ENCODE data around the gene TRIM46.

Gene TRIM46

GRCh38 chr1:155131285-155131684 lies 42.4 kb upstream of the TRIM46 start:
- POLR2A ChIA-PET, result interaction anchor here (0.6 to 4.0 kb wide), 2 partner anchors 9 to 29 kb away, joined by 3 to 16 read pairs; partner anchors contain the start of gene DPM3
- CTCF ChIA-PET, result interaction anchor here (0.9 to 2.2 kb wide), 3 partner anchors 37 to 46 kb away, joined by 3 to 14 read pairs (median 8); no protein-coding TSS in a partner anchor

GRCh38 chr1:155131856-155132255 lies 41.8 kb upstream of the TRIM46 start:
- TF ChIP-seq CTBP1 (IDR thresholded peaks at IDR 0.05; ENCODE audit: borderline replicate concordance) (no peak), FOXA1 (IDR thresholded peaks at IDR 0.05) (no peak), FOXK2 (IDR thresholded peaks at IDR 0.05) (no peak), L3MBTL2 (conservative IDR thresholded peaks at IDR 0.05) (no peak), ZNF384 (IDR thresholded peaks at IDR 0.05) (no peak)
- TF ChIP-seq, protein P1, sequence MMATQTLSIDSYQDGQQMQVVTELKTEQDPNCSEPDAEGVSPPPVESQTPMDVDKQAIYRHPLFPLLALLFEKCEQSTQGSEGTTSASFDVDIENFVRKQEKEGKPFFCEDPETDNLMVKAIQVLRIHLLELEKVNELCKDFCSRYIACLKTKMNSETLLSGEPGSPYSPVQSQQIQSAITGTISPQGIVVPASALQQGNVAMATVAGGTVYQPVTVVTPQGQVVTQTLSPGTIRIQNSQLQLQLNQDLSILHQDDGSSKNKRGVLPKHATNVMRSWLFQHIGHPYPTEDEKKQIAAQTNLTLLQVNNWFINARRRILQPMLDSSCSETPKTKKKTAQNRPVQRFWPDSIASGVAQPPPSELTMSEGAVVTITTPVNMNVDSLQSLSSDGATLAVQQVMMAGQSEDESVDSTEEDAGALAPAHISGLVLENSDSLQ (IDR thresholded peaks at IDR 0.05), result no peak
- CTCF ChIA-PET, result interaction anchor here (2.2 kb wide), 1 partner anchor 40 kb away, joined by 14 read pairs; no protein-coding TSS in a partner anchor
- DNase-seq (ENCODE audit: extremely low spot score), result no peak
- POLR2A ChIA-PET, result interaction anchor here (0.6 to 4.0 kb wide), 3 partner anchors 8 to 41 kb away, joined by 3 to 16 read pairs (median 4); partner anchors contain the start of genes DPM3 and KRTCAP2

More at GRCh38 chr1:155131285-155131684, 42.4 kb upstream of the TRIM46 start:
- no peak for DNase-seq (ENCODE audit: extremely low spot score)
- no peak for TF ChIP-seq L3MBTL2 (conservative IDR thresholded peaks at IDR 0.05)
- no peak for TF ChIP-seq CTBP1 (IDR thresholded peaks at IDR 0.05; ENCODE audit: borderline replicate concordance)
- TF ChIP-seq NFRKB (IDR thresholded peaks at IDR 0.05), result no peak
- TF ChIP-seq BHLHE40 (IDR thresholded peaks at IDR 0.05; ENCODE audit: borderline replicate concordance), result no peak

- POLR2A ChIA-PET, result interaction anchor here (2.5 to 3.0 kb wide), 2 partner anchors 11 to 18 kb away, joined by 8 to 12 read pairs; no protein-coding TSS in a partner anchor
- TF ChIP-seq ZNF384 (IDR thresholded peaks at IDR 0.05) (no peak), FOXA1 (IDR thresholded peaks at IDR 0.05) (no peak), ELF4 (IDR thresholded peaks at IDR 0.05) (no peak), CTBP1 (IDR thresholded peaks at IDR 0.05; ENCODE audit: borderline replicate concordance) (no peak), L3MBTL2 (conservative IDR thresholded peaks at IDR 0.05) (no peak), SP1 (IDR thresholded peaks at IDR 0.05) (no peak), BHLHE40 (IDR thresholded peaks at IDR 0.05; ENCODE audit: borderline replicate concordance) (no peak), ARNT (IDR thresholded peaks at IDR 0.05) (no peak), HDGF (IDR thresholded peaks at IDR 0.05; ENCODE audit: borderline replicate concordance) (no peak), SUZ12 (IDR thresholded peaks at IDR 0.05) (no peak), TARDBP (IDR thresholded peaks at IDR 0.05) (no peak), FOXK2 (IDR thresholded peaks at IDR 0.05) (no peak), LEF1 (IDR thresholded peaks at IDR 0.05; ENCODE audit: borderline replicate concordance) (no peak), NFRKB (IDR thresholded peaks at IDR 0.05) (no peak), FOXM1 (IDR thresholded peaks at IDR 0.05; ENCODE audit: borderline replicate concordance) (no peak)
- TF ChIP-seq, protein P1 (IDR thresholded peaks at IDR 0.05), result no peak
- CTCF ChIA-PET, result interaction anchor here (1.4 to 1.8 kb wide), 2 partner anchors 34 to 42 kb away, joined by 6 read pairs; no protein-coding TSS in a partner anchor
These were observed 39.8 kb upstream of the TRIM46 start for GRCh38 chr1:155133799-155134281.

DNA sequence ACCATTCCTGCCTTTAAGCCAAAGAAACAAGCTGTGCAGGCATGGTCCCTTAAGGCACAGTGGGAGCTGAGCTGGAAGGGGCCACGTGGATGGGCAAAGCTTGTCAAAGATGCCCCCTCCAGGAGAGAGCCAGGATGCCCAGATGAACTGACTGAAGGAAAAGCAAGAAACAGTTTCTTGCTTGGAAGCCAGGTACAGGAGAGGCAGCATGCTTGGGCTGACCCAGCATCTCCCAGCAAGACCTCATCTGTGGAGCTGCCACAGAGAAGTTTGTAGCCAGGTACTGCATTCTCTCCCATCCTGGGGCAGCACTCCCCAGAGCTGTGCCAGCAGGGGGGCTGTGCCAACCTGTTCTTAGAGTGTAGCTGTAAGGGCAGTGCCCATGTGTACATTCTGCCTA lies 39.3 kb upstream of the TRIM46 start:
- TF ChIP-seq ARNT (IDR thresholded peaks at IDR 0.05), result no peak
- POLR2A ChIA-PET, result interaction anchor here (0.9 to 3.8 kb wide), 11 partner anchors 7 to 110 kb away, joined by 3 to 48 read pairs (median 6); partner anchors contain the start of gene EFNA1
- CTCF ChIA-PET, result interaction anchor here (1.4 to 1.8 kb wide), 2 partner anchors 33 to 43 kb away, joined by 6 read pairs; no protein-coding TSS in a partner anchor

More at GRCh38 chr1:155133799-155134281, 39.8 kb upstream of the TRIM46 start:
- DNase-seq (ENCODE audit: extremely low spot score), result no peak

GRCh38 chr1:155134880-155135414 lies 38.7 kb upstream of the TRIM46 start:
- ChIA-PET CTCF (interaction anchor here (1.4 to 1.8 kb wide), 2 partner anchors 33 to 43 kb away, joined by 6 read pairs; no protein-coding TSS in a partner anchor), POLR2A (interaction anchor here (0.9 to 3.8 kb wide), 17 partner anchors 8 to 109 kb away, joined by 3 to 48 read pairs (median 4); partner anchors contain the start of genes EFNA1 and KRTCAP2)
- DNase-seq (ENCODE audit: extremely low spot score), result peak; percentile 62
- TF ChIP-seq HDGF (IDR thresholded peaks at IDR 0.05; ENCODE audit: borderline replicate concordance) (0 out of 2 replicates have a peak, but pooled peaks have one; percentile 42), CTBP1 (IDR thresholded peaks at IDR 0.05; ENCODE audit: borderline replicate concordance) (no peak)
- TF ChIP-seq, protein P1 (IDR thresholded peaks at IDR 0.05), result no peak

More for the DNA sequence above, 39.3 kb upstream of the TRIM46 start:
- no peak for DNase-seq (ENCODE audit: extremely low spot score)

DNA sequence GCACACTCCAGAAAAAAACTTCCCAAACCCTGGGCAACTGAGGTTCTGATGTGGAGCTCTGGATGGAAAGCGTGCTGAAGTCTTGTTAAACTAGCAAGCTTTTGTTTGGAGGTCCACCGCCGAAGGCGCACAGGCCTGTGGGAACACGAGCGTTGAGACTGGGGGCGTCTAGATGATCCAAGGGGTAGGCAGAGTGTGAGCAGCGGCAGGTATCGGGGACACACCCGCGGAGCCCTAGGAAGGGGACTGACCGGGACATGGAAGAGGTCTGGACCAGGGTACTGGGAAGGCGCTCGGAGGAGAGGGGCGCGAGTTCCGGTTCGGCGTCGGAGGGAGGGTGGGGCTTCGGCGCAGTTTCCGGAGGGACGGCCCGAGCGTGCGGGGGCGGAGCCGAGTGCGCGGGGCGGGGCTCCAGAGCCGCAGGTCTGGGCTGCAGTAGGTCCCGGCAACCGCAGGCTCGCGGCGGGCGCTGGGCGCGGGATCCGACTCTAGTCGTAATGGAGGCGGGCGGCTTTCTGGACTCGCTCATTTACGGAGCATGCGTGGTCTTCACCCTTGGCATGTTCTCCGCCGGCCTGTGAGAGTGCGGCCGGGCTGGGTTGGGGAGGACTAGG lies 38.1 kb upstream of the TRIM46 start, which contains the start of gene SLC50A1:
Gene SLC50A1 (plus strand): TSS at position 438 of the 614 bp plus-strand sequence. CDS start 60 bp downstream, at position 498.
- DNase-seq (ENCODE audit: extremely low spot score), result peak; percentile 99
- ChIA-PET POLR2A (interaction anchor here (0.9 to 3.8 kb wide), 20 partner anchors 9 to 109 kb away, joined by 3 to 48 read pairs (median 4); partner anchors contain the start of genes EFNA1 and KRTCAP2), CTCF (interaction anchor here (0.8 to 1.8 kb wide), 2 partner anchors 32 to 44 kb away, joined by 3 to 6 read pairs (median 6); no protein-coding TSS in a partner anchor)
- no peak for TF ChIP-seq FOXM1 (IDR thresholded peaks at IDR 0.05; ENCODE audit: borderline replicate concordance)
- TF ChIP-seq HDGF (IDR thresholded peaks at IDR 0.05; ENCODE audit: borderline replicate concordance), result 0 out of 2 replicates have a peak, but pooled peaks have one; percentile 60
- no peak for TF ChIP-seq BHLHE40 (IDR thresholded peaks at IDR 0.05; ENCODE audit: borderline replicate concordance)
- TF ChIP-seq CTBP1 (IDR thresholded peaks at IDR 0.05; ENCODE audit: borderline replicate concordance), result no peak
- no peak for TF ChIP-seq NFRKB (IDR thresholded peaks at IDR 0.05)
- TF ChIP-seq FOXA1 (IDR thresholded peaks at IDR 0.05), result no peak
- no peak for TF ChIP-seq TARDBP (IDR thresholded peaks at IDR 0.05)
- no peak for TF ChIP-seq ARNT (IDR thresholded peaks at IDR 0.05)
- TF ChIP-seq L3MBTL2 (conservative IDR thresholded peaks at IDR 0.05), result peak; percentile 73
- no peak for TF ChIP-seq SUZ12 (IDR thresholded peaks at IDR 0.05)
- TF ChIP-seq LEF1 (IDR thresholded peaks at IDR 0.05; ENCODE audit: borderline replicate concordance), result no peak
- no peak for TF ChIP-seq FOXK2 (IDR thresholded peaks at IDR 0.05)
- TF ChIP-seq SP1 (IDR thresholded peaks at IDR 0.05), result no peak
- TF ChIP-seq, protein P1 (IDR thresholded peaks at IDR 0.05), result no peak
